ENCODE measurements around the gene TBC1D22A. TPM values are rescaled to one million over a fixed set of nuclear protein-coding genes. Genes with fewer than 3 reads are reported as not detected.

TBC1D22A gene
- total and polyA plus RNA-seq, 8 donors: 14.4 to 33.5 (median 15.7) TPM

- no peak for TF ChIP-seq CTCF (IDR thresholded peaks at IDR 0.05)
- Histone ChIP-seq H3K4me1 (peaks cover 0 to 20% of the 10 kb centered on the region in 2 donors), H3K4me3 (no peak overlapping the region), H3K27ac (peak overlapping the region; percentile 46 to 65), H3K27me3 (no peaks in the 10 kb centered on the region), H3K9me3 (no peaks in the 10 kb centered on the region), H3K36me3 (peaks cover 0 to 66% of the 10 kb centered on the region in 2 donors)
- peak; percentile 65 for ATAC-seq
- peak in 2 of 4 donors; percentile 65 to 68 for DNase-seq
- intact Hi-C loops (cut with DNase I): no loop called here
These were observed 39.6 kb downstream of the TBC1D22A start for GRCh38 chr22:46801826-46802607.

GRCh38 chr22:46802608-46803027 is 40.2 kb downstream of the TBC1D22A start:
- peak in 1 of 4 donors; percentile 54 for DNase-seq
- Histone ChIP-seq H3K36me3 (peaks cover 0 to 64% of the 10 kb centered on the region in 2 donors), H3K4me3 (no peak overlapping the region), H3K27ac (peak overlapping the region in 1 of 2 donors; percentile 65), H3K27me3 (no peaks in the 10 kb centered on the region), H3K9me3 (no peaks in the 10 kb centered on the region), H3K4me1 (peaks cover 0 to 20% of the 10 kb centered on the region in 2 donors)
- no peak for ATAC-seq
- intact Hi-C loops (cut with DNase I): no loop called here
- TF ChIP-seq CTCF (IDR thresholded peaks at IDR 0.05): no peak

- DNase-seq (peak in 3 of 4 donors; percentile 47 to 93 (median 52)), ATAC-seq (peak; percentile 55)
- intact Hi-C loops (cut with DNase I): no loop called here
- H3K4me3 ChIP-seq: no peak overlapping the region
- peaks cover 0 to 18% of the 10 kb centered on the region in 2 donors for H3K4me1 ChIP-seq
- H3K36me3 ChIP-seq: peaks cover 0 to 58% of the 10 kb centered on the region in 2 donors
- H3K9me3 ChIP-seq: no peaks in the 10 kb centered on the region
- no peaks in the 10 kb centered on the region for H3K27me3 ChIP-seq
- TF ChIP-seq CTCF (IDR thresholded peaks at IDR 0.05): peak; percentile 90 to 95
- H3K27ac ChIP-seq: no peak overlapping the region
These were observed 40.8 kb downstream of the TBC1D22A start for GRCh38 chr22:46803031-46803880.

GRCh38 chr22:46803936-46804335 is 41.5 kb downstream of the TBC1D22A start:
- ATAC-seq: no peak
- intact Hi-C loops (cut with DNase I): no loop called here
- Histone ChIP-seq H3K4me1 (peaks cover 0 to 11% of the 10 kb centered on the region in 2 donors), H3K36me3 (peaks cover 0 to 55% of the 10 kb centered on the region in 2 donors), H3K27me3 (no peaks in the 10 kb centered on the region), H3K4me3 (no peak overlapping the region), H3K9me3 (no peaks in the 10 kb centered on the region), H3K27ac (no peak overlapping the region)
- TF ChIP-seq CTCF (IDR thresholded peaks at IDR 0.05): no peak
- no peak for DNase-seq

- no peak for DNase-seq
- no peaks in the 10 kb centered on the region for H3K27me3 ChIP-seq
- peaks cover 0 to 8% of the 10 kb centered on the region in 2 donors for H3K4me1 ChIP-seq
- no peak for ATAC-seq
- no peak overlapping the region for H3K4me3 ChIP-seq
- peaks cover 0 to 40% of the 10 kb centered on the region in 2 donors for H3K36me3 ChIP-seq
- no peaks in the 10 kb centered on the region for H3K9me3 ChIP-seq
- H3K27ac ChIP-seq: no peak overlapping the region
- intact Hi-C loops (cut with DNase I): no loop called here
- TF ChIP-seq CTCF (IDR thresholded peaks at IDR 0.05): no peak
These were observed 44.3 kb downstream of the TBC1D22A start for GRCh38 chr22:46806794-46807193.

Data from left lung (tissue), 10 donors.